Fibroblast of the aortic adventitia (primary cell): ENCODE data around the gene NEAT1. TPM values are rescaled to one million over a fixed set of nuclear protein-coding genes. Genes with fewer than 3 reads are reported as not detected.
"Not testable (repeated sequence)": the region's sequence is repeated elsewhere in the genome, so short reads cannot be mapped to it uniquely, and the experiment has no call there.

ENCODE experiments used
- DNase-seq: peaks from one replicate; pipeline ENCODE4 v3.0.0-alpha.2; 2010; ENCODE audit warnings: low read depth
- H3K4me3 ChIP-seq: 2 replicates; pipeline ENCODE4 v1.5.1; 2011; ENCODE audit warnings: low read depth, mild to moderate bottlenecking, control low read depth, low read length, moderate library complexity
- CTCF ChIP-seq: IDR thresholded peaks from 2 replicates; pipeline ENCODE4 v1.5.1; 2011; ENCODE audit warnings: mild to moderate bottlenecking, low read length, control low read depth, inconsistent platforms; ENCODE audit not compliant: insufficient read depth
- total RNA-seq: library from RNA; depleted of rRNA; stranded (reverse); fragments of >200 nt; gene quantifications from 2 replicates; pipeline ENCODE4 v1.2.3, GENCODE V29; 2012; ENCODE audit warnings: low replicate concordance

Gene NEAT1
- total RNA-seq, 1 donor: 527 TPM

- no peak for DNase-seq
- TF ChIP-seq CTCF: no peak
- H3K4me3 ChIP-seq: no peak overlapping the region
Observed at GRCh38 chr11:65459552-65459951, 37.0 kb downstream of the NEAT1 start.

GRCh38 chr11:65465471-65465870 is 42.9 kb downstream of the NEAT1 start:
- not testable (repeated sequence) for H3K4me3 ChIP-seq, DNase-seq

GRCh38 chr11:65467306-65467705 is 44.7 kb downstream of the NEAT1 start:
- H3K4me3 ChIP-seq: not testable (repeated sequence)

GRCh38 chr11:65468874-65469333 is 46.3 kb downstream of the NEAT1 start:
- no peak for DNase-seq
- no peak overlapping the region for H3K4me3 ChIP-seq
- TF ChIP-seq CTCF: peak; percentile 43

More at GRCh38 chr11:65467306-65467705, 44.7 kb downstream of the NEAT1 start:
- not testable (repeated sequence) for DNase-seq

- H3K4me3 ChIP-seq: no peak overlapping the region
- TF ChIP-seq CTCF: no peak
- DNase-seq: no peak
Observed at GRCh38 chr11:65470433-65471049, 47.9 kb downstream of the NEAT1 start.

GRCh38 chr11:65471447-65471891 is 48.9 kb downstream of the NEAT1 start:
- peak; percentile 80 for DNase-seq
- peak overlapping the region; percentile 35 for H3K4me3 ChIP-seq
- TF ChIP-seq CTCF: peak; percentile 59

- not testable (repeated sequence) for DNase-seq, H3K4me3 ChIP-seq
Observed at GRCh38 chr11:65472588-65473277, 50.1 kb downstream of the NEAT1 start.

GRCh38 chr11:65473278-65473860 is 50.8 kb downstream of the NEAT1 start:
- no peak for DNase-seq
- no peak for TF ChIP-seq CTCF
- no peak overlapping the region for H3K4me3 ChIP-seq
